LNCAP (cell line): ENCODE measurements around the gene CDC42BPA.

Experiments used
- TF ChIP-seq, protein P1 (sequence below): fragments of 450-650 bp; IDR thresholded peaks from 2 replicates; pipeline ENCODE4 v1.5.1; 2017; ENCODE audit warnings: mild to moderate bottlenecking

The CDC42BPA gene

GRCh38 chr1:227308367-227309336 is 9.6 kb downstream of the CDC42BPA start:
- TF ChIP-seq, protein P1, sequence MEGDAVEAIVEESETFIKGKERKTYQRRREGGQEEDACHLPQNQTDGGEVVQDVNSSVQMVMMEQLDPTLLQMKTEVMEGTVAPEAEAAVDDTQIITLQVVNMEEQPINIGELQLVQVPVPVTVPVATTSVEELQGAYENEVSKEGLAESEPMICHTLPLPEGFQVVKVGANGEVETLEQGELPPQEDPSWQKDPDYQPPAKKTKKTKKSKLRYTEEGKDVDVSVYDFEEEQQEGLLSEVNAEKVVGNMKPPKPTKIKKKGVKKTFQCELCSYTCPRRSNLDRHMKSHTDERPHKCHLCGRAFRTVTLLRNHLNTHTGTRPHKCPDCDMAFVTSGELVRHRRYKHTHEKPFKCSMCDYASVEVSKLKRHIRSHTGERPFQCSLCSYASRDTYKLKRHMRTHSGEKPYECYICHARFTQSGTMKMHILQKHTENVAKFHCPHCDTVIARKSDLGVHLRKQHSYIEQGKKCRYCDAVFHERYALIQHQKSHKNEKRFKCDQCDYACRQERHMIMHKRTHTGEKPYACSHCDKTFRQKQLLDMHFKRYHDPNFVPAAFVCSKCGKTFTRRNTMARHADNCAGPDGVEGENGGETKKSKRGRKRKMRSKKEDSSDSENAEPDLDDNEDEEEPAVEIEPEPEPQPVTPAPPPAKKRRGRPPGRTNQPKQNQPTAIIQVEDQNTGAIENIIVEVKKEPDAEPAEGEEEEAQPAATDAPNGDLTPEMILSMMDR: no peak

GRCh38 chr1:227306689-227307088 is 11.6 kb downstream of the CDC42BPA start:
- TF ChIP-seq, protein P1: no peak

- TF ChIP-seq, protein P1: no peak
Observed at GRCh38 chr1:227305894-227306626, 12.2 kb downstream of the CDC42BPA start.

DNA sequence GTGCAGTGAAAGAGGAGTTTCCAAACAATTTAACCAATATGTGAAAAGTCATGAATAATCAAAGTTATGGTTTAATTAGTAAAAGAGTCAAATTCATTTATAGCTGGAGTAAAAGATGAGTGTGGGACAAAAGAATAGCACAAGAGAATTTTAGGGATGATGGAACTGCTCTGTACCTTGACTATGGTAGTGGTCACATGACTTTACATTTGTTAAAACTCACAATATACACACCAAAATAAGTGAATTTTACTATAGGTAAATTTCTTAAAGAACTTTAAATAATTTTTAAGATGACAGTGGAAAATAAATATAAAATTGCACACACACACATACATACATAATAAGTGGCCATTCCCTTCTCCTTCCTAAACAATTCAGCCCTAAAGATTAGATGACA is 13.6 kb downstream of the CDC42BPA start:
- TF ChIP-seq, protein P1: no peak

DNA sequence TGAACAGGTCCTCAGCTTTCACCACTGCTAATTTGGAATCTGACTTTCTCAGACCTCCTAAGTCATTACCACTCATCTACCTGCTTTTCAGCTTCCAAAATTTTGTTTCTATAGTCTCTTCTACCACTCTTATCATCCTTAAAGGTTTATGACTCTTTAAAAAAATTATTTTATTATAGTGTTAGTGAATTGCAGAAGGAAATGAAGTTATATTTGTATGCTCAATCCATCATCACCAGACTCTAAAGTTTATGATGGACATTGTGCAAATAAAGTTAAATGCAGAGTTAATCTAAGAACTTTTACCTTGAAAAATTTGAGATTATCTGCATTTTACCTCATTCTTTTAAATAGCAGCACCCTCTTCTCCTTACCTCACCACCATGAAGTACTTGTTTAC is 14.6 kb downstream of the CDC42BPA start:
- TF ChIP-seq, protein P1: no peak

DNA sequence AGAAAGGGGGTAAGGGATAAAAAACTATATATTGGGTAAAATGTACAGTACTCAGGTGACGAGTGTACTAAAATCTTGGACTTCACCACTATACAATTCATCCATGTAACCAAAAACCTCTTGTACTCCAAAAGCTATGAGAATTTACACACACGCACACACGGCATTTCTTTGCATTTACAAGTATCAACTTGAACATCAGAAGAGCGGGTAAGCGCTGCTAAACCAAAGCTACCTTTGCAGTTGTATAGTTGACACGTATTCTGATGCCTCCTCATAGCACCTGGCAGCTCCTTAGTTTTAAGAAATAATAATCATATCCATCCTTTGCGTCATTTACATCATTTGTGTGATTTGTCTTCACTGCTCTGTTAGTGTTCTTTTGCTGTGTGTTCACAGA is 17.6 kb downstream of the CDC42BPA start:
- TF ChIP-seq, protein P1: no peak

- TF ChIP-seq, protein P1: no peak
Observed at GRCh38 chr1:227299688-227300087, 18.6 kb downstream of the CDC42BPA start.
